ENCODE data around the gene ZNF555. TPM values are rescaled to one million over a fixed set of nuclear protein-coding genes. Genes with fewer than 3 reads are reported as not detected.

Gene ZNF555
- total and polyA plus RNA-seq, 2 of the 13 experiments (the other 11 are each of a cell fraction or from before 2014, with no cell fraction given) = 5.0 to 8.0 TPM

DNA sequence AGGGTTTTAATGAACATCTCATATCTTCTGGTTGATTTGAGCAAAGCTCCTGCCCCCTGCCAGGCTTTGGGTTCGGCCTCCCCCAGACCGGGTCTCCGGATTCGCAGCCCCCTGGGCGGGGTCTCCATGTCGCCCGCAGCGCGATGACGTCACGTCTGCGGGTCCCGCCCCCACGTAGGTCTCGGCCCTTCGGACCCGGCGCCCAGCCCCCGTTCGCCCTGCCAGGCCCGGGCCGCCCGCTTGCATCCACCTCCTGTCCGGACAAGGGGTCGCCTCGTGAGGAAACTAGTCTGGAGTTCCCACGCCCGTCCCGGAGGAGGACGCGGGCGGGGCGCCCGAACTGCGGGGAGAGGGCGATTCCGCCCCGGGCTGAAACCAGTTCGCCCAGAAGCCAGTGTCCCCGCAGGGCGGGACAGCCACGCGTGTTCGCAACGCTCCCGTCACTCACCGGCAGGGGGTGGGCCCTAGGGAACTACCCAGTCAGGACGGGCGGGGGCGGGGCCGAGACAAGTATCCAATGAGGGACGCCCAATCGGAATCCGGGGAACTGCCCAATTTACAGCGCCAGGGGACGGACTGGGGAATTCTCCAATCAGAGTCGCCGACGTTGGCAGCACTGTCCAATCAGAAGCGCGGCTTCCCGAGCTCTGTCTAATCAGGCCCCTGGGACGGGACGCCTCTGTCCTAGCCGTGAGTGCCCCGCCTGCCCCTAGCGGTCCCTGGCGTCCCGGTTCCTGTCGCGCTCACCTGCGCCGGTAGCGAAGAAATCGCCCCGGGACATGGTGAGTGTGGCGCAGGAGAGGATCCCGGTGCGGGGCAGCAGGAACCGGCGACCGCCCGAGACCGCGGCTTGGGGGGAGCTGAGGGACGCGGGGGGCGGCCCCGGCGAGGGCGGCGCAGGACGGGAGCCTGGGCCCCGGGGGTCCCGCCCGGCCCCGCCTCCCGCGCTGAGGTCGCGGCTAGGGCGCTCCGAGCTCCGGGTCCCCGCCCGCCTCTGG is at the start of gene ZNF555 (continued):
- TF ChIP-seq, protein P1, sequence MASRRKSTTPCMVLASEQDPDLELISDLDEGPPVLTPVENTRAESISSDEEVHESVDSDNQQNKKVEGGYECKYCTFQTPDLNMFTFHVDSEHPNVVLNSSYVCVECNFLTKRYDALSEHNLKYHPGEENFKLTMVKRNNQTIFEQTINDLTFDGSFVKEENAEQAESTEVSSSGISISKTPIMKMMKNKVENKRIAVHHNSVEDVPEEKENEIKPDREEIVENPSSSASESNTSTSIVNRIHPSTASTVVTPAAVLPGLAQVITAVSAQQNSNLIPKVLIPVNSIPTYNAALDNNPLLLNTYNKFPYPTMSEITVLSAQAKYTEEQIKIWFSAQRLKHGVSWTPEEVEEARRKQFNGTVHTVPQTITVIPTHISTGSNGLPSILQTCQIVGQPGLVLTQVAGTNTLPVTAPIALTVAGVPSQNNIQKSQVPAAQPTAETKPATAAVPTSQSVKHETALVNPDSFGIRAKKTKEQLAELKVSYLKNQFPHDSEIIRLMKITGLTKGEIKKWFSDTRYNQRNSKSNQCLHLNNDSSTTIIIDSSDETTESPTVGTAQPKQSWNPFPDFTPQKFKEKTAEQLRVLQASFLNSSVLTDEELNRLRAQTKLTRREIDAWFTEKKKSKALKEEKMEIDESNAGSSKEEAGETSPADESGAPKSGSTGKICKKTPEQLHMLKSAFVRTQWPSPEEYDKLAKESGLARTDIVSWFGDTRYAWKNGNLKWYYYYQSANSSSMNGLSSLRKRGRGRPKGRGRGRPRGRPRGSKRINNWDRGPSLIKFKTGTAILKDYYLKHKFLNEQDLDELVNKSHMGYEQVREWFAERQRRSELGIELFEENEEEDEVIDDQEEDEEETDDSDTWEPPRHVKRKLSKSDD (CRISPR knock-in tag; IDR thresholded peaks at IDR 0.05; ENCODE audit: low read depth) = peak; percentile 77; the same call in 1 of the 2 replicates
- TF ChIP-seq, protein P2, sequence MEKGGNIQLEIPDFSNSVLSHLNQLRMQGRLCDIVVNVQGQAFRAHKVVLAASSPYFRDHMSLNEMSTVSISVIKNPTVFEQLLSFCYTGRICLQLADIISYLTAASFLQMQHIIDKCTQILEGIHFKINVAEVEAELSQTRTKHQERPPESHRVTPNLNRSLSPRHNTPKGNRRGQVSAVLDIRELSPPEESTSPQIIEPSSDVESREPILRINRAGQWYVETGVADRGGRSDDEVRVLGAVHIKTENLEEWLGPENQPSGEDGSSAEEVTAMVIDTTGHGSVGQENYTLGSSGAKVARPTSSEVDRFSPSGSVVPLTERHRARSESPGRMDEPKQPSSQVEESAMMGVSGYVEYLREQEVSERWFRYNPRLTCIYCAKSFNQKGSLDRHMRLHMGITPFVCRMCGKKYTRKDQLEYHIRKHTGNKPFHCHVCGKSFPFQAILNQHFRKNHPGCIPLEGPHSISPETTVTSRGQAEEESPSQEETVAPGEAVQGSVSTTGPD (CRISPR knock-in tag; IDR thresholded peaks at IDR 0.05) = no peak
- TF ChIP-seq ZNF567 (CRISPR knock-in tag; IDR thresholded peaks at IDR 0.05; ENCODE audit: borderline replicate concordance) (no peak), ZBTB7B (CRISPR knock-in tag; IDR thresholded peaks at IDR 0.05) (peak; percentile 23; the same call in 1 of the 2 replicates), KMT2A (CRISPR knock-in tag; IDR thresholded peaks at IDR 0.05) (peak; percentile 71), STAT5B (CRISPR knock-in tag; IDR thresholded peaks at IDR 0.05) (0 out of 2 replicates have a peak, but pooled peaks have one; percentile 24), PAX8 (CRISPR knock-in tag; IDR thresholded peaks at IDR 0.05; ENCODE audit: borderline replicate concordance) (peak; percentile 84; the same call in 1 of the 2 replicates), SRSF4 (IDR thresholded peaks at IDR 0.05; ENCODE audit: low read depth, low read length, poor library complexity, severe bottlenecking) (no peak), PHF21A (CRISPR knock-in tag; IDR thresholded peaks at IDR 0.05) (peak; percentile 78), ZNF543 (CRISPR knock-in tag; IDR thresholded peaks at IDR 0.05) (peak; percentile 91; the same call in 1 of the 2 replicates)
- TF ChIP-seq, protein P3, sequence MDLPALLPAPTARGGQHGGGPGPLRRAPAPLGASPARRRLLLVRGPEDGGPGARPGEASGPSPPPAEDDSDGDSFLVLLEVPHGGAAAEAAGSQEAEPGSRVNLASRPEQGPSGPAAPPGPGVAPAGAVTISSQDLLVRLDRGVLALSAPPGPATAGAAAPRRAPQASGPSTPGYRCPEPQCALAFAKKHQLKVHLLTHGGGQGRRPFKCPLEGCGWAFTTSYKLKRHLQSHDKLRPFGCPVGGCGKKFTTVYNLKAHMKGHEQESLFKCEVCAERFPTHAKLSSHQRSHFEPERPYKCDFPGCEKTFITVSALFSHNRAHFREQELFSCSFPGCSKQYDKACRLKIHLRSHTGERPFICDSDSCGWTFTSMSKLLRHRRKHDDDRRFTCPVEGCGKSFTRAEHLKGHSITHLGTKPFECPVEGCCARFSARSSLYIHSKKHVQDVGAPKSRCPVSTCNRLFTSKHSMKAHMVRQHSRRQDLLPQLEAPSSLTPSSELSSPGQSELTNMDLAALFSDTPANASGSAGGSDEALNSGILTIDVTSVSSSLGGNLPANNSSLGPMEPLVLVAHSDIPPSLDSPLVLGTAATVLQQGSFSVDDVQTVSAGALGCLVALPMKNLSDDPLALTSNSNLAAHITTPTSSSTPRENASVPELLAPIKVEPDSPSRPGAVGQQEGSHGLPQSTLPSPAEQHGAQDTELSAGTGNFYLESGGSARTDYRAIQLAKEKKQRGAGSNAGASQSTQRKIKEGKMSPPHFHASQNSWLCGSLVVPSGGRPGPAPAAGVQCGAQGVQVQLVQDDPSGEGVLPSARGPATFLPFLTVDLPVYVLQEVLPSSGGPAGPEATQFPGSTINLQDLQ (CRISPR knock-in tag; IDR thresholded peaks at IDR 0.05) = peak; percentile 68; the same call in 1 of the 2 replicates
- TF ChIP-seq, protein P4, sequence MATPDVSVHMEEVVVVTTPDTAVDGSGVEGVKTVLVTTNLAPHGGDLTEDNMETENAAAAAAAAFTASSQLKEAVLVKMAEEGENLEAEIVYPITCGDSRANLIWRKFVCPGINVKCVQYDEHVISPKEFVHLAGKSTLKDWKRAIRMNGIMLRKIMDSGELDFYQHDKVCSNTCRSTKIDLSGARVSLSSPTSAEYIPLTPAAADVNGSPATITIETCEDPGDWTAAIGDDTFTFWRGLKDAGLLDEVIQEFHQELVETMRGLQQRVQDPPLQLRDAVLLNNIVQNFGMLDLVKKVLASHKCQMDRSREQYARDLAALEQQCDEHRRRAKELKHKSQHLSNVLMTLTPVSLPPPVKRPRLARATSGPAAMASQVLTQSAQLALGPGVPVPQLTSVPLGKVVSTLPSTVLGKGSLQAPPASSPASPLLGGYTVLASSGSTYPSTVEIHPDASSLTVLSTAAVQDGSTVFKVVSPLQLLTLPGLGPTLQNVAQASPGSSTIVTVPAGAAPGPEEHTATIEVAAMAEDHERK (CRISPR knock-in tag; IDR thresholded peaks at IDR 0.05; ENCODE audit: low read depth) = peak; percentile 66
- TF ChIP-seq, protein P5, sequence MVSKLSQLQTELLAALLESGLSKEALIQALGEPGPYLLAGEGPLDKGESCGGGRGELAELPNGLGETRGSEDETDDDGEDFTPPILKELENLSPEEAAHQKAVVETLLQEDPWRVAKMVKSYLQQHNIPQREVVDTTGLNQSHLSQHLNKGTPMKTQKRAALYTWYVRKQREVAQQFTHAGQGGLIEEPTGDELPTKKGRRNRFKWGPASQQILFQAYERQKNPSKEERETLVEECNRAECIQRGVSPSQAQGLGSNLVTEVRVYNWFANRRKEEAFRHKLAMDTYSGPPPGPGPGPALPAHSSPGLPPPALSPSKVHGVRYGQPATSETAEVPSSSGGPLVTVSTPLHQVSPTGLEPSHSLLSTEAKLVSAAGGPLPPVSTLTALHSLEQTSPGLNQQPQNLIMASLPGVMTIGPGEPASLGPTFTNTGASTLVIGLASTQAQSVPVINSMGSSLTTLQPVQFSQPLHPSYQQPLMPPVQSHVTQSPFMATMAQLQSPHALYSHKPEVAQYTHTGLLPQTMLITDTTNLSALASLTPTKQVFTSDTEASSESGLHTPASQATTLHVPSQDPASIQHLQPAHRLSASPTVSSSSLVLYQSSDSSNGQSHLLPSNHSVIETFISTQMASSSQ (IDR thresholded peaks at IDR 0.05; ENCODE audit: low read depth) = no peak
- TF ChIP-seq, protein P5 (CRISPR knock-in tag; IDR thresholded peaks at IDR 0.05; ENCODE audit: borderline replicate concordance) = peak; percentile 73; the same call in 1 of the 2 replicates
